C1 segment of cervical spinal cord (tissue), 14 donors: ENCODE results near the gene BACE2.
"Not testable (repeated sequence)": the region's sequence is repeated elsewhere in the genome, so short reads cannot be mapped to it uniquely, and the experiment has no call there.

Experiments
- DNase-seq, 14 donors: peaks; one replicate each; lab custom pipeline; 2025; lab: John Stamatoyannopoulos, UW

Gene BACE2

DNA sequence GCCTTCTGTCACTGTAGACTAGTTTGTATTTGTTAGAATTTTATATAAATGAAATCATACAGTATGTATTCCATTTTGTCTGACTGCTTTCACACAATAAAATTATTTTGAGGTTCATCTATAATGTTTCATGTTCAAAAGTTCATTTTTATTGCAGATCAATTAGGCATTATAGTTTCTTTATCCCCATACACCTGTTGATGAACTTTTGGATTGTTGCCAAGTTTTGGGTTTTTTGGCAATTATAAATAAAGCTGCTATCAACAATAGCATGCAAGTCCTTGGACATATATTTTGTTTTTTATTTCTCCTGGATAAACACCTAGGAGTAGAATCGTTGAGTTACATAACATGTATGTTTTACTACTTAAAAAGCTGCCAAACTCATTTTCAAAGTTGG is 101.6 kb downstream of the BACE2 start:
- DNase-seq = no peak

DNA sequence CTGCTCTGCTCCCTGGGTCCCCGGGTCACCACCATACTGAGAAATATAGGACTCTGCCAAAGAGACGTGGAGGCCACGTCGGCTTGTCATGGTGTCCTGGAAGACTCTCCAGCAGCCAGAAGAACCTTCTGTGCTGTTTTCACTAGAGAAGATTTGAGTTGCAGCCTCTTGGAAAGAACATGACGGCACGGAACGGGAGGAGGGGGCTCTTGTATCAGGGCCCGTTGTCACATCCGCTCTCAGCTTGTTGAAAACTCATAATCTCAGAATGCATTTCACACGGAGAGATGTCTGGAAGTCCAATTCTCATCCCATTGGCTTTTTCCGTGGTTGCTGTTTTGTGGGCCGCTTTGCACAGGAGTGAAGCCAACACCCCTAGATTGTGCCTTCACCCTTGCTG is 109.2 kb downstream of the BACE2 start:
- no peak for DNase-seq

GRCh38 chr21:41277846-41278245 is 109.9 kb downstream of the BACE2 start:
- no peak for DNase-seq

DNA sequence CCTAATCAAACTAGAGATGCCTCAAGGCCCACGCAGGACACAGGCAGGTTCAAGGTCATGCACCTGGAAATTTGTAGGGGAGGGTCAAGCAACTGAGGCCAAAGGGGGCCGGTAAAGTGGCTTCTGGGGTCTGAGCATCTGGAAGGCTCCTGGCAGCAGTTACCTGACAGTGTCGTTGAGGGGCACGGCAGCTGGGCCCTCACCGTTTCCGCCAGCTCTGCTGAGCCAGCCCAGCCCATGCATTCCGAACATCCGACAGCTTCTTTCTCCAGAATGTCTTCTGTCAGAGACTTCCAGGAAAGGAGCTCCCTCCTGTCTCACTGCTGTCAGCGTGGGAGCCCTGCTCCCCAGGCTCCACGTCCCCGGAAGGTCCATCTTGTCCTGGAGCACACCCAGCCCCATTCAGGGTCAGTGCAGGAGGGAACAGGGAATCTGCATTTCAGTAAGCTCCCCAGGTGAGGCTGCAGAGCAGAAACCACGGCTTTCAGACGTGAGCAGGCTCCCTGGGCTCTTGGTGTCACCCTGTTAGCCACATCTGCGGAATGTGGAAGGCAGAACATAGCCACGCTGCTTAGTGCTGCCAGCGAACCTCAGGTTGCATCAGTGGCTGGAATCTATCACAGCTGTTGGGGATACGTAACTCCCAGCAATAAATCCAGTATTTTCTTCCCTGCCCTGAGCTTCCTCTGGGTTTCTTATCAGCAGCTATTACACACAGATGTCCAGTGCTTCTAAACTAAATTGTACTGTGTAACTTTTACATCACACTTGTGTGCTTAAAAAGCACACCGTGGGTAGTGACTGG is 112.4 kb downstream of the BACE2 start:
- DNase-seq = no peak

GRCh38 chr21:41282412-41282811 is 114.5 kb downstream of the BACE2 start:
- DNase-seq = no peak

DNA sequence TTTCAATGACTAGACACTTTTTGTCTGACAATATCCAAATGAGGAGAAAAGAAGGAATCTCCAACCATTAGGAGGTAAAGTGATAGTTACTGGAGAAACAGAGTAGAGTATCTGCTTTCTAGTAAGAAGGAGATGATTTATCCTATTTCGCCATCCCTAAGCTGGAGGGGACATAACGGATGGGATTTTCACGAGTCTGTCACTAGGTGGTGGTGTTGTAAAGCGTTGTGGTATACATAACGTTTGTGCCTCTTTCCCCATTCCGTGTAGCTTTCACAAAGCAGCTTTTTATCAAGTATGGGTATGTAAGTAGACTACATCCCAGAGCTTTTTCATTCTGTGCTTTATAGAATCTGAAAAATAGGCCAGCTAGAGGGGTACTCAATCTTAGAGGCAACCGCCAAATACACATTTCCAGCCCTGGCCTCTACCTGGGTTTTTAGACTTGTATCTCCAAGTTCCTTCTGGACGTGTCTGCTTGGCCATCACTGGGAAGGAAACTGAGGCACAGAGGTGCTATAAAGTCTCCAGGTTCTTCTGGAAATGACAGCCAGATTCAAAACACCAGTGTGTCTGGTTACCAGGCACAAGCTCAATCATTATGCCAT is 115.4 kb downstream of the BACE2 start:
- DNase-seq = peak in 7 of 14 donors; percentile 3 to 29 (median 7)

GRCh38 chr21:41289431-41289830 is 121.5 kb downstream of the BACE2 start:
- DNase-seq = no peak

DNA sequence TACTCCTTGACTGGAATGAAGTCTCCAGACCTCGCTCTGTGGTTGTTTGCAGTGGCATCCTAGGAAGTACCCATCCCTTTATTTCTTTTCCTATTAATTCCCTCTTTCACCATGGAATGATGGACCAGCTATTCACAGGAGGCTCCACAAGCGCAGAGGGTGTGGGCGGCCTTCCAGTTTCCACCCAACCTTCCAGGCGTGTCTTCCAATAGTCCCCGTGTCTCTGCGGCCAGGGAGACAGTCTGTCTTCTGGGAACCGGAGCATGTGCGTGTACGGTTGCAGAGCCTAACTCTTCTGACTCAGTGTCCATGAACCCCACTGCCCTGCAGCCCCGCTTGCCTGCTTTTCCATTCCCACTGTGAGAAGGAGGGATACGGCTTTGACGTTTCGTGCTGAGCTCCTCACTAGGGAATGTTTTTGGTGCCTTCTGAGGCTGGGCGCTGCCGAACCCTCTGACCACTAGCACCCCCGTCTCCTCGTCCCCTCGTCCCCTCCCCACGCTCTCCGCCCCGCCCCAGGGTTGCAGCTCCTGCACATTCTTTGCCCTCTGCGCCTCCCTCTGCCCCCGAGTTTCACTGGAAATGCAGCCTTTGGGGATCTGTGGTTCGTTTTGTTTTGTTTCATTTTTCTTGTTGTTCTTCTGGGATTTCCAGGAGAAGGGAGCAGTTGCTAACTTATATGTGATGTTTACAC is 122.3 kb downstream of the BACE2 start:
- DNase-seq = no peak

GRCh38 chr21:41294548-41295231 is 126.7 kb downstream of the BACE2 start:
- no peak for DNase-seq

GRCh38 chr21:41295721-41296254 is 127.8 kb downstream of the BACE2 start:
- DNase-seq = no peak

DNA sequence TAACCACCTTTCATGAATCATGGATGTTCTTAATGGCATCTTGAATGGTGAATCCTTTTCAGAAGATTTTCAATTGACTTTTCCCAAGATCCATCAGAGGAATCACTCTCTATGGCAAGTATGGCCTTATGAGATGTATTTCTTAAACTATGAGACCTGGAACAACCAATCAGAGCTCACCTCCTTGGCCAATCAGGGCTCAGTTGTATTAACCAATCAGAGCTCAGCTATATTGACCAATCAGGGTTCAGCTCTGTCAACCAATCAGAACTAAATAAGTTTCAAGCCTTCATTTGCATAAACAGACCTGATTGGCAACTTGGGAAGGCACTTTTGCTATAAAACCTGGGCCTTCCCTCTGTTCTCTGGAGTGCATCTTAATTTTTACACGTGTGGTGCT is 135.0 kb downstream of the BACE2 start:
- DNase-seq = no peak

- DNase-seq = no peak
Measured at GRCh38 chr21:41304068-41304720, 136.2 kb downstream of the BACE2 start.

GRCh38 chr21:41307219-41307618 is 139.3 kb downstream of the BACE2 start:
- DNase-seq = no peak

DNA sequence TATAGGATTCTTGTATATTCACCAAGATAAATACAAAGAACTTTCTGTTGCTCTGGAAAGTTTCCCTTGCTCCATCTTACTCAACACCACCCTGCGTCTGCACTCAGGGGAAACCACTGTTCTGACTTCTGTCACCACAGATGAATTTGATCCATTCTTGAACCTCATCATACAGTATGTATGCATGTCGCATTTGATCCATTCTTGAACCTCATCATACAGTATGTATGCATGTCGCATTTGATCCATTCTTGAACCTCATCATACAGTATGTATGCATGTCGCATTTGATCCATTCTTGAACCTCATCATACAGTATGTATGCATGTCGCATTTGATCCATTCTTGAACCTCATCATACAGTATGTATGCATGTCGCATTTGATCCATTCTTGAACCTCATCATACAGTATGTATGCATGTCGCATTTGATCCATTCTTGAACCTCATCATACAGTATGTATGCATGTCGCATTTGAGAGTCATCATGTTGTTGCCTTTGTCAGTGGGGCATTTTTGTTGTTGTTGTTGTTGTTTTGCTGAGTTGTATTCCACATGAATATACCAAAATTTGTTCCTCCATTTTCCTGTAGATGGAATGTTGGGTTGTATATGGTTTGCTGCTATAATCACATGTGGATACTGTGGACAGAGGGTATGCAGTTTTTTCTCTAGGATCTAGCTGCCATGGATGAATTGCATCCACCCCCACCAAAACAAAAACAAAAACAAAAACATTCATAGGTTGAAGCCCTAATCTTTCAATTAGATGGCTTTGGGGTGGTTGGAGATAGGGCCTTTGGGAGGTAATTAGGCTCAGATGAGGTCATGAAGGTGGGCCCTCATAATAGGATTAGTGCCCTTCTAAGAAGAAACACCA is 145.6 kb downstream of the BACE2 start:
- not testable (repeated sequence) for DNase-seq

DNA sequence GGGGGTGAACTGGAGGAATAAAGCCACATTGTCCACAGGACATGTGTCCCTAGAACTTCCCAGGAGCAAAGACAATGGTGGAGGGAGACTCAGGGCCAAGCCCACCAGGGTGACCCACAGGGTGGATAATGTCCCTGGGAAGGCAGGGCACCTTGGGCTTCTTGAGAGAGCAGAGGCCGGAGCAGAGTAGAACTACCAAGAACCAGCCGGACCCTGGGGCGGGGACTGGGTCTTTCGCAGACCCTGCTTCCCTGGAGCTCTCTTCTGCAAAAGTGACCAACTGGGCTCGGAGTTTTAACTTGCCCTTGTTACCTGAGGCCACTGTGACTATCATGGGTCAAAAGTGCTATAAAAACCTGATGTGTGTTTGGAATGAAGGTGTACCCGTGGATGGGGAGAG is 147.8 kb downstream of the BACE2 start:
- DNase-seq = no peak

DNA sequence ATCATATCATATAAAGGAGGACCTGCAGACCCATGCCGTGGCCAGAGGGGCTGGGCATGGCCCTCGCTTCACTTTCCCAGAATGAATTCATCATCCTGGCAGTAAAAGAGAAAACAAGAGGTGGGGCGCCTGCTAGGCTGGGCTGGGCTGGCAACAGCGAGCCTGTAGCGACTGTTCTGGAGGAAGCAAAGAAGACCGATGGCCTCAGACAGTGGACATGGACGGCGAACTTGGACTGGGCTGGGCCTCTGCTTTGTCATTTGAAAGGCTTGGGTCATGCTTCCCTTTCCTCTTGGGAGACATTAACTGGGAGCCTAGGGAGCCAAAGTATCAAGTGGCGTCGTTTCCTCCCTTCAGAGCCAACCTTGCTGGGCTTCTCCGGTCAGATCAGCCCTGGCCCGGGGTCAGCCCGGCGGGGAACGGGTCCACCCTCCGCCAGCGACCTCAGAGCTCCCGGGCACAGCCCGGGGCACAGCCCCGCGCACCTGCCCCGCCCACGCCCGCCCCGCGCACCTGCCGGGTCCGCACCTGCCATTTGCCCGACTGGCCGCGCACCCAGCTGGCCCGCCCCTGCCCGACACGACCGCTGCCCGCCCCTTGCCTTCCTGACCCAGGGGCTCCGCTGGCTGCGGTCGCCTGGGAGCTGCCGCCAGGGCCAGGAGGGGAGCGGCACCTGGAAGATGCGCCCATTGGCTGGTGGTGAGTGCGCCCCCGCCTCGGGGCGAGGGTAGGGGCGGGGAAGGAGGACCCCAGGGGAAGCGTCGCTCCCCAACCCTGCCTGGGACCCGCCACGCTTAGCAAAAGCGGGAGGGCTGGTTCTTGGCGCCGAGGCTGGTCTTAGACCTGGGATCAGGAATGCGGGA is 148.5 kb downstream of the BACE2 start, which contains the start of gene FAM3B:
FAM3B (plus strand) TSS at position 602 of the 863 bp plus-strand sequence; CDS start at position 681, 79 bp downstream.
- no peak for DNase-seq

- DNase-seq = no peak
Measured at GRCh38 chr21:41317063-41317392, 149.1 kb downstream of the BACE2 start.

DNA sequence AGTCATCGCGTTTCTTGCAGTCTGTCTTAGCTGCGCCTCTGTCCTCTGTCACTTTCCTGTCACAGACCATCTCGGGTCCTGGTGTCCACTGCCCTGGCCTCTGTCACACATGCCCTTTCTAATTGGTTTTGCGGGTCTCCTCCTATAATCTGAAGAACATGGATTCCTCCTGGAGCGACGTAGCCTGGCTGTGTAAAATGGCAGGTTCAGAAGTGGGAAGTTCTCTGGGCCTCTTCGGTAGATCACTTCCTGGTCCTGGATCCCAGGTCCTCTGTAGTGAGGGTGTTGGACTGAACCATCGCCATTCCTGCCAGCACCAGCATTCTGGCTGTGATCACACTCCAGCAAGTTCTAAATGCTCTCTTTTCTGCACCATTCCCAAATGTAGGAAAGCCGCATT is 149.5 kb downstream of the BACE2 start:
- DNase-seq = no peak

DNA sequence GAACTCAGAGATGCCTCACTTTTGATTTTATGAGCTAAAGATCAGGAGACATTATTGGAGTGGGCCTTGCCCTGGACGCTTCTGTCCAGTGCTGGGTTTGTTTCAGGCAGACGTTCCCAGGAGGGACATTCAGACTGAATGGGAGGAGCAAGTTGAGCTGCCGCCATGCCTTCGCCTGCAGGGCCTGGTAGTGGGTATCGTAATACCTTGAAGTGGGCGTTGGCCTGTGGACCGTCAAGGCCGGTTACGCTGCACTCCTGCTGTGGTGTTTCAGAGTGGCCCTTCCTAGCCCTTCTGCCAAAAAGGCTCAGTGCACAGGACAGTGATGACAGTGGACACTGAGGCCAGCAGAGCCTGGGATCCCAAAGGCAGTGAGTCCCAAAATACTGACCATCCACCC is 150.3 kb downstream of the BACE2 start:
- DNase-seq = no peak
